Adrenal gland (tissue), 12 donors: ENCODE data around the gene NOL4L. TPM values are rescaled to one million over a fixed set of nuclear protein-coding genes. Genes with fewer than 3 reads are reported as not detected.

Experiments used
- DNase-seq, 7 donors: peaks; one replicate each; pipeline ENCODE4 v3.0.0-alpha.2; 2019 to 2020
- H3K27ac ChIP-seq, 5 donors: fragments of 200-600 bp; sonication (generic) in 4 of 5; 1 replicate in 3 of 5; 2 replicates in 2 of 5; pipeline versions ENCODE4 v1.5.1 to v1.8.0; 2016 to 2020; ENCODE audit warnings: mild to moderate bottlenecking in 1 of 5
- H3K27me3 ChIP-seq: fragments of 200-600 bp; 2 replicates; pipeline ENCODE4 v1.8.0; 2021
- H3K36me3 ChIP-seq, 2 donors: fragments of 200-600 bp; replicated peaks in 1 of 2; 1 replicate in 1 of 2; 2 replicates in 1 of 2; pipeline versions ENCODE4 v1.5.1 to v1.8.0; 2018 to 2022
- H3K4me1 ChIP-seq, 2 donors: fragments of 200-600 bp; replicated peaks in 1 of 2; 1 replicate in 1 of 2; 2 replicates in 1 of 2; pipeline versions ENCODE4 v1.5.1 to v1.8.0; 2018 to 2021
- H3K4me3 ChIP-seq, 4 donors: fragments of 200-600 bp; sonication (generic) in 3 of 4; one replicate each; pipeline ENCODE4 v1.5.1; 2016 to 2018
- H3K9me3 ChIP-seq, 3 donors: fragments of 200-600 bp; sonication (generic) in 1 of 3; replicated peaks in 1 of 3; 1 replicate in 2 of 3; 2 replicates in 1 of 3; pipeline versions ENCODE4 v1.5.1 to v1.8.0; 2016 to 2021
- POLR2A ChIP-seq, 2 donors: fragments of 450-650 bp; IDR thresholded peaks; one replicate each; pipeline ENCODE4 v1.6.1; 2017; ENCODE audit warnings: antibody characterized with exemption in 2 of 2, mild to moderate bottlenecking in 2 of 2, moderate library complexity in 1 of 2
- WGBS, 4 donors: extraction: QIAGEN DNeasy Blood & Tissue Kit in 2 of 4; methylation state at CpG; one replicate each; pipeline versions ENCODE4 v1.1.5 to v1.1.7; 2013 to 2017; 5-methylcytosine and 5-hydroxymethylcytosine counted together
- intact Hi-C, 2 donors: fragments of 100-400 bp; cut with DNase I; formaldehyde crosslinking; loops; one replicate each; pipeline versions ENCODE4 v1.14.1 to v1.15.0; 2022 to 2023
- polyA plus RNA-seq, 3 donors: library from polyadenylated mRNA; stranded (reverse); fragments of 200-250 nt in 2 of 3; fragments of 350-450 nt in 1 of 3; fragmentation: Illumina TruSeq in 1 of 3; extraction: RNeasy Lipid Tissue Mini Kit (QIAGEN cat#74804) in 1 of 3; gene quantifications; one replicate each; pipeline ENCODE4 v1.2.3, GENCODE V29; 2013 to 2014
- total RNA-seq, 9 donors: library from RNA; depleted of rRNA in 4 of 9; stranded (reverse); fragments of >200 nt in 4 of 9; fragments of 120-200 nt in 1 of 9; fragmentation: NEBNext Ultra II Directional in 1 of 9; extraction: Animal tissue kit (Norgen Biotek cat#: 25700) in 1 of 9; gene quantifications; one replicate each; pipeline versions ENCODE4 v1.1.0 to v1.2.4, GENCODE V29; 2013 to 2023
- TF ChIP-seq, protein P1 (sequence below), 6 experiments: fragments of 450-650 bp in 4 of 6; fragments of 200-600 bp in 2 of 6; sonication (generic) in 1 of 6; IDR thresholded peaks; 1 replicate in 5 of 6; 2 replicates in 1 of 6; pipeline versions ENCODE4 v1.5.1 to v1.8.0; 2016 to 2021; ENCODE audit warnings: antibody characterized with exemption in 6 of 6, mild to moderate bottlenecking in 2 of 6, moderate library complexity in 1 of 6
- donor health status: healthy with polysubstance abuse.
- donor health status: Bipolar disorder and iron deficiency.
- donor health status: DM: yes; HTN: yes; CAD: no.
- donor health status: DM: no; HTN: no; CAD: no.
- donor health status: DM: no; HTN: no; CAD: no.
- donor health status: DM: yes; HTN: yes; CAD: no.

Gene NOL4L
- total and polyA plus RNA-seq, 12 donors = 6.4 to 30.4 (median 15.7) TPM

DNA sequence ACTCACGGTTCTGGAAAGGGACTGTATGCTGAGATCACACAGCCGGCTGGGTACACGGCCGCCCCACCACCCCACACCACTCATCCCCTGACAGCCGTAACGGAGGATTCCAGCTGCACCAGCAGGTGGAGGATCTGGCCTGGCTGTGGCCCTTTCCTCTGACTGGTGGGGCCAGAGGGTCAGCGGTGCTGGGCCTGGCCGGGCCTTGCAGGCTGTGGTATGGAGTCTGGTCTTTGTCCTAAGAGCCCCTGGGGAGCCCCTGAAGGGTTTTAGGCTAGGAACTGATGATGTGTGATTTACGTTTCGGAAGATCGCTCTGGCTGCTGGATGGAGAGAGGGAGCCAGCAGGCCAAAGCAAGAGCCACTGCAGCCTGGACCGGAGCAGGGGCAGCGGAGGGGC, 26.6 kb downstream of the NOL4L start:
- peak overlapping the region in 1 of 5 donors; percentile 64 for H3K27ac ChIP-seq
- H3K4me3 ChIP-seq = no peak overlapping the region
- TF ChIP-seq, protein P1, sequence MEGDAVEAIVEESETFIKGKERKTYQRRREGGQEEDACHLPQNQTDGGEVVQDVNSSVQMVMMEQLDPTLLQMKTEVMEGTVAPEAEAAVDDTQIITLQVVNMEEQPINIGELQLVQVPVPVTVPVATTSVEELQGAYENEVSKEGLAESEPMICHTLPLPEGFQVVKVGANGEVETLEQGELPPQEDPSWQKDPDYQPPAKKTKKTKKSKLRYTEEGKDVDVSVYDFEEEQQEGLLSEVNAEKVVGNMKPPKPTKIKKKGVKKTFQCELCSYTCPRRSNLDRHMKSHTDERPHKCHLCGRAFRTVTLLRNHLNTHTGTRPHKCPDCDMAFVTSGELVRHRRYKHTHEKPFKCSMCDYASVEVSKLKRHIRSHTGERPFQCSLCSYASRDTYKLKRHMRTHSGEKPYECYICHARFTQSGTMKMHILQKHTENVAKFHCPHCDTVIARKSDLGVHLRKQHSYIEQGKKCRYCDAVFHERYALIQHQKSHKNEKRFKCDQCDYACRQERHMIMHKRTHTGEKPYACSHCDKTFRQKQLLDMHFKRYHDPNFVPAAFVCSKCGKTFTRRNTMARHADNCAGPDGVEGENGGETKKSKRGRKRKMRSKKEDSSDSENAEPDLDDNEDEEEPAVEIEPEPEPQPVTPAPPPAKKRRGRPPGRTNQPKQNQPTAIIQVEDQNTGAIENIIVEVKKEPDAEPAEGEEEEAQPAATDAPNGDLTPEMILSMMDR (IDR thresholded peaks at IDR 0.05) = no peak
- no peak for TF ChIP-seq POLR2A (IDR thresholded peaks at IDR 0.05)
- no peaks in the 10 kb centered on the region for H3K9me3 ChIP-seq
- WGBS, 4 donors = 82 to 96% (median 85%) methylated on average over 6 to 13 of the region's 13 CpGs
- no peak for DNase-seq
- peaks cover 0 to 24% of the 10 kb centered on the region in 2 donors for H3K4me1 ChIP-seq
- no peaks in the 10 kb centered on the region for H3K27me3 ChIP-seq
- no peaks in the 10 kb centered on the region for H3K36me3 ChIP-seq
- intact Hi-C loops = no loop called here

DNA sequence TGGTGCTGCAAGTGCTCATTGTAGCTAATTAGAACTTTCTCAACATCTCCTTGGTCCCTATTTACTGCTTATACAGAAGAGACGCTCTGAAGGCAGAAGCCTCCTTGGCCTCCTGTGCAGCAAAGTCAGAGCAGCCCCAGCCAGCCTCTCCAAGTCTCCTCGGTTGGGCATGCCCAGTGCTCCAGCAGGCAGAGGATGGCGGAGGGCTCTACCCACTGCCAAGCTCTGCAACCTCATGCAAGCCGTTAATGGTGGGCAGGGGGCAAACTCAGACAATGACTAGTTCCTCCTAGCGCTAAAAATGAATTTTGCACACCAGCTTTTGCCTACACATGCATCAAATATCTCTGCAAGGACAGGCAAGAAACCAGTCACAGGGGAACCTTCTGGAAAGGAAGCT, 27.8 kb downstream of the NOL4L start:
- Histone ChIP-seq H3K9me3 (no peaks in the 10 kb centered on the region), H3K27ac (no peak overlapping the region), H3K4me1 (peaks cover 0 to 22% of the 10 kb centered on the region in 2 donors), H3K36me3 (no peaks in the 10 kb centered on the region), H3K27me3 (no peaks in the 10 kb centered on the region), H3K4me3 (no peak overlapping the region)
- TF ChIP-seq POLR2A (IDR thresholded peaks at IDR 0.05) = no peak
- TF ChIP-seq, protein P1 (IDR thresholded peaks at IDR 0.05) = no peak
- intact Hi-C loops = no loop called here
- WGBS, 4 donors = 49 to 85% (median 70%) methylated on average over 4 to 5 of the region's 5 CpGs
- no peak for DNase-seq

DNA sequence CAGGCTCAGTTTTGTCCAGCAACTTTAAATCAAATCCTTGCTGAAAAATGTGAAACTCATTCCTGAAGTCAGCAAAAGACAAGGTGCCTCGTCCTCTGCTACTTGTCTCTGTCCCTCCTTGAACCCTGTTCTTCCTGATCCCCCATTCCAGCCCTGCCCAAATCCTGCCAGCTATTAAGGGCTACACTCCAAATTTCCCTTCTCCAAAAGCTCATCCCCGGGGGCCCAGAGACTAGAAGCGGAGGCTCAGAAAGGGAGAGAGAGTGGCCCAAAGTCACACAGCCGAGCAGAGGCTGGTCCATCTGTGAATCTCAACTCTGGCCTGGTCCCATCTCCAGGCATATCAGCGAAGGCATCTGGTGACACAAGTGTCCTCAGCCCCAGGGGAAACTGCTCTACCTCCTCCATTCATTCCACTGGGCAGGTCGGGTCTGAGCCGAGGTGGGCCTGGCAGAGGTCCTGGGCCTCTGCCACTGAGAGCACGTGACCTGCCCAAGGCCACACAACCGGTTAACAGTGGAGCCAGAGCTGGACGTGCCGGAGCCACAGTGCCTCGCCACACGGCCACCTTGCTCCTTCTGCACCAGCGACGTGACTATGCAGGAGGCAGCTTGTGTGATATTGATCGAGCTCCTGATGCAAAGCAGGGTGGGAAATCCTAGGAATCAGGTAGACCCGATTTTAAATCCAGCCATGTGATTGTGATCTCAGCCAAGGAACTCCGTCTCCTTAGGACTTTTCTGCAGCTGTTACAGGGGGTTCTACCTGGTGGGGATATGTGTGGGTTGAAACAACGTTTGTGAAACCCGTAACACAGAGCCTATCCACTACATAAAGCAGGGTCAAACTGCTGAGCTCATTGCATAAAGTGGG, 28.6 kb downstream of the NOL4L start:
- Histone ChIP-seq H3K27ac (no peak overlapping the region), H3K4me1 (peaks cover 0 to 16% of the 10 kb centered on the region in 2 donors), H3K36me3 (no peaks in the 10 kb centered on the region), H3K9me3 (no peaks in the 10 kb centered on the region), H3K27me3 (no peaks in the 10 kb centered on the region), H3K4me3 (no peak overlapping the region)
- WGBS, 4 donors = 57 to 84% (median 64%) methylated on average over 9 to 20 of the region's 20 CpGs
- DNase-seq = peak in 4 of 7 donors; percentile 48 to 63 (median 52)
- TF ChIP-seq POLR2A (IDR thresholded peaks at IDR 0.05) = no peak
- TF ChIP-seq, protein P1 (IDR thresholded peaks at IDR 0.05) = no peak
- intact Hi-C loops = no loop called here

GRCh38 chr20:32555584-32555983, 29.5 kb downstream of the NOL4L start:
- Histone ChIP-seq H3K4me1 (peaks cover 0 to 7% of the 10 kb centered on the region in 2 donors), H3K9me3 (no peaks in the 10 kb centered on the region), H3K4me3 (no peak overlapping the region), H3K27me3 (no peaks in the 10 kb centered on the region), H3K27ac (no peak overlapping the region), H3K36me3 (no peaks in the 10 kb centered on the region)
- intact Hi-C loops = no loop called here
- TF ChIP-seq POLR2A (IDR thresholded peaks at IDR 0.05) = no peak
- TF ChIP-seq, protein P1 (IDR thresholded peaks at IDR 0.05) = no peak
- no peak for DNase-seq
- 92 to 95% (median 93%) methylated on average over 8 of the region's 8 CpGs for WGBS, 4 donors
